ENCODE measurements around the gene LIX1L.
A peak's percentile ranks its signal among the peaks of the same experiment; 100 is the strongest.

Gene LIX1L

GRCh38 chr1:145980457-145980994, 22.7 kb upstream of the LIX1L start:
- TF ChIP-seq SIN3A (IDR thresholded peaks at IDR 0.05; ENCODE audit: borderline replicate concordance, insufficient read depth, low read length), result no peak
- no peak for TF ChIP-seq POLR2AphosphoS5 (IDR thresholded peaks at IDR 0.05; ENCODE audit: low read depth, low read length)
- TF ChIP-seq TAF1 (IDR thresholded peaks at IDR 0.05; ENCODE audit: borderline replicate concordance, insufficient read depth, low read length), result no peak
- TF ChIP-seq FOXP2 (optimal IDR thresholded peaks at IDR 0.05; ENCODE audit: borderline replicate concordance, extremely low read depth, extremely low read length, insufficient read depth), result no peak
- no peak for TF ChIP-seq REST (IDR thresholded peaks at IDR 0.05; ENCODE audit: insufficient read depth in 1 of 2, low read depth in 2 of 2, low read length in 2 of 2)

GRCh38 chr1:145979746-145980456, 22.1 kb upstream of the LIX1L start:
- TF ChIP-seq REST (IDR thresholded peaks at IDR 0.05; ENCODE audit: insufficient read depth in 1 of 2, low read depth in 2 of 2, low read length in 2 of 2) (0 out of 4 replicates have a peak, but pooled peaks of 1 of the 2 experiments have one; percentile 1), TAF1 (IDR thresholded peaks at IDR 0.05; ENCODE audit: borderline replicate concordance, insufficient read depth, low read length) (no peak)

GRCh38 chr1:145978854-145979745, 21.3 kb upstream of the LIX1L start:
- TF ChIP-seq POLR2AphosphoS5 (IDR thresholded peaks at IDR 0.05; ENCODE audit: low read depth, low read length), result peak; percentile 48; the same call in 1 of the 2 replicates
- 0 out of 4 replicates have a peak, but pooled peaks of 1 of the 2 experiments have one; percentile 5 for TF ChIP-seq REST (IDR thresholded peaks at IDR 0.05; ENCODE audit: insufficient read depth in 1 of 2, low read depth in 2 of 2, low read length in 2 of 2)
- no peak; the same call in 1 of the 2 replicates for TF ChIP-seq SIN3A (IDR thresholded peaks at IDR 0.05; ENCODE audit: borderline replicate concordance, insufficient read depth, low read length)

- no peak for TF ChIP-seq SIN3A (IDR thresholded peaks at IDR 0.05; ENCODE audit: borderline replicate concordance, insufficient read depth, low read length)
- TF ChIP-seq REST (IDR thresholded peaks at IDR 0.05; ENCODE audit: insufficient read depth in 1 of 2, low read depth in 2 of 2, low read length in 2 of 2), result no peak
- no peak for TF ChIP-seq FOXP2 (optimal IDR thresholded peaks at IDR 0.05; ENCODE audit: borderline replicate concordance, extremely low read depth, extremely low read length, insufficient read depth)
- TF ChIP-seq POLR2AphosphoS5 (IDR thresholded peaks at IDR 0.05; ENCODE audit: low read depth, low read length), result no peak
- TF ChIP-seq TAF1 (IDR thresholded peaks at IDR 0.05; ENCODE audit: borderline replicate concordance, insufficient read depth, low read length), result no peak
Measured at GRCh38 chr1:145978471-145978853, 20.6 kb upstream of the LIX1L start.

Data from PFSK-1 (cell line).